ENCODE data around the gene TMEM120B.

The TMEM120B gene

DNA sequence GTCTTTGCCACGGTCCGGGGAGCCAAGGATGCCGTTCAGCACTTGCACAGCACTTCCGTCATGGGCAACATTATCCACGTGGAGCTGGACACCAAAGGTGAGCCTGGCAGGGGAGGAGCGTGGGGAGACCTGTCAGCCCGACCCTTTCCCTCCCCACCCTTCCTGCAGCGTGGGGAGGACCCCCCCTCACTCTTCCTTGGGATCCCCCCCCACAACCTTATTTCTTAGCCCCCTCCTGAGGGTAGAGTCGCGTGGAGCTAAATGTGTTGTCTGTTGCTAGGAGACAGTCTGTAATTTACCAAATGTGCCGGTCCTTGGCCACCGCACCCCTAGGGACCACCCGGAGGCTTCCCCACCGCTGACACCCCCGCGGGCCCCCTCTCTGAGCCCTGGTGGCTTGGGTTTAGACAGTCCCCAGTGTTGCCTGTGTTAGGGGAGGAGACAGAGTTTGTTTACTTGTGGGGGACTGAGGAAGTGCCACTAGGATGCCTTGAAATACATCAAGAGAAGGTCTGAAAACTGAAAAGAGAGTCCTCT, 93.5 kb downstream of the TMEM120B start:
- DNase-seq = no peak

DNA sequence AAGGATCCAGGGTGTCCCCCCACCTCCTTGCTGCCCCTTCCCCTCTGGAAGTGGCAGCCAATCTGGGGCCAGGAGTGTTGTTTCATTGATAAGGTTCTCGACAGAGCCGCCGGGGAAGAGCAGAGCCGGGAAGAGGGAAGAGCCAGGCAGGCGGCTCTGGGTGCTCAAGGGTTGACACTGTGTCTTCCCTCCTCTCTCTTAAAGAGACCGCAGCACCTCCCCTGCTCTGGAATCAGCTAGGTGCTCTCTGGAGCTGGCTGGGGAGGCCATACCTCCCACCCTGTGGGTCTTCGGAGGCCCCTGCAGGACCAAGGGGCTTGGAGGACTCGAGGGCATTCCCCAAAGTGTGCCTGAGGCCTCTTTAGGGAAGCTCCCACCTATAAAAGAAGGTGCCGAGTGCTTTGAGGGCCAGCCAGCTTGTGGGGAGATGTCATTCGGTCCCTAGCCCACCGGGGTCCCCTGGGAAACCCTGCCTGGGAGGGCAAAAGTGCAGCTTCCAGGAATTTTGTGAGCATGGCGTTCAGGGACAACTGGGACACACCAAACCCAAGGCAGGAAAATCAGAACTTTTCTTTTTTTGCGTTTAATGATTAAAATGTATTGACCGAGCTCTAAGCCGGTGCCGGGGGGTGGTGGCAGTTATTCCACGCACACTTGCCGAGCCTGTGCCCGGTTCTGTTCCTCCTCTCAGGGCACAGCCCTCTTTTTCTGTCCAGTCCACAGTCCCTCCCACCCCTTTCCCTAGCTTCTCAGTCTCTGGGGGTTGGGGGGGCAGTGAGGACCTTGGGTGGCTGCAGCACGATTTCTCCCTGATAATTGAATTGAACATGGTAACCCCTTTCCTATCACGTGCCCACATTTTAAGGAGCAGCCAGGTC, 94.2 kb downstream of the TMEM120B start:
- no peak for DNase-seq

DNA sequence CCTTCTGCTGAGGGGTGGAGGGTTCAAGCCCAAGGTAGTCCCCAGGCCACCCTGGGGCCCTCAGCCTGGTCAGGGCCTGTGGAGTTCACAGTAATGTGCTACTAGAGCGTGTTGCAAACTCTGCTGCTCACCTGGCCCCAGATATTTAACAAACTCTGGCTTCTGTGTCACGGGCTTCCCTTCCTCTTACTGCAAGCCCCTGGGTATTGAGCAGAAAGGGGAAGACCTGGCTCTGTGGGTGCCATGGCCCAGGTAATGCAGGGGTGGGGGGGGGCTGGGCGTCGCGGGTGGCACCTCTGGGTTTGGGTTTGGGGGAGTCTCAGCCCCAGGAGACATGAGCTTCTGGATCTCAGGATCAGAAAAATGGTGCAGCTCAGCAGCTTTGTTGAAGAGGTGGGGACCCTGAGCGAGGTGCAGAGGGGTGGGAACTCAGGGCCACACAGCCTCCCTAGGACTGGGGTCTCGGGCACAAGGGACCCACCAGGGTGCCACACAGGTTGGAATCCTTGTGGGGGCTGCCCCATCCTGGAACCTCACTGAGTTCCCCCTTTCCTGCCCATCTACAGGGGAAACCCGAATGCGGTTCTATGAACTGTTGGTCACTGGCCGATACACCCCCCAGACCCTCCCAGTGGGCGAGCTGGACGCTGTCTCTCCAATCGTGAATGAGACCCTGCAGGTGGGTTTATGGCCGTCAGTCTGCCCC, 95.2 kb downstream of the TMEM120B start:
- no peak for DNase-seq

- DNase-seq = no peak
Observed at GRCh38 chr12:121808623-121809022, 96.1 kb downstream of the TMEM120B start.

GRCh38 chr12:121809712-121810116, 97.2 kb downstream of the TMEM120B start:
- DNase-seq = no peak

DNA sequence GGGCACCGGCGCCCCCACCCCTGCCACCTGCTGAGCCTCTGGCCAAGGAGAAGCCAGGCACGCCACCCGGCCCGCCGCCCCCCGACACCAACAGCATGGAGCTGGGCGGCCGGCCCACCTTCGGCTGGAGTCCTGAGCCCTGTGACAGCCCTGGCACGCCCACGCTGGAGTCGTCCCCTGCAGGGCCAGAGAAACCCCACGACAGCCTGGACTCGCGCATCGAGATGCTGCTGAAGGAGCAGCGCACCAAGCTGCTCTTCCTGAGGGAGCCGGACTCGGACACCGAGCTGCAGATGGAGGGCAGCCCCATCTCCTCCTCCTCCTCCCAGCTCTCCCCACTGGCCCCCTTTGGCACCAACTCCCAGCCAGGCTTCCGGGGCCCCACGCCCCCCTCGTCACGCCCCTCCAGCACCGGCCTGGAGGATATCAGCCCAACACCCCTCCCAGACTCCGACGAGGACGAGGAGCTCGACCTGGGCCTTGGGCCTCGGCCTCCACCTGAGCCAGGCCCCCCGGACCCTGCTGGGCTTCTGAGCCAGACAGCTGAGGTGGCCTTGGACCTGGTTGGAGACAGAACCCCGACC, 97.8 kb downstream of the TMEM120B start:
- DNase-seq = no peak

GRCh38 chr12:121810833-121811433, 98.4 kb downstream of the TMEM120B start:
- DNase-seq = no peak

DNA sequence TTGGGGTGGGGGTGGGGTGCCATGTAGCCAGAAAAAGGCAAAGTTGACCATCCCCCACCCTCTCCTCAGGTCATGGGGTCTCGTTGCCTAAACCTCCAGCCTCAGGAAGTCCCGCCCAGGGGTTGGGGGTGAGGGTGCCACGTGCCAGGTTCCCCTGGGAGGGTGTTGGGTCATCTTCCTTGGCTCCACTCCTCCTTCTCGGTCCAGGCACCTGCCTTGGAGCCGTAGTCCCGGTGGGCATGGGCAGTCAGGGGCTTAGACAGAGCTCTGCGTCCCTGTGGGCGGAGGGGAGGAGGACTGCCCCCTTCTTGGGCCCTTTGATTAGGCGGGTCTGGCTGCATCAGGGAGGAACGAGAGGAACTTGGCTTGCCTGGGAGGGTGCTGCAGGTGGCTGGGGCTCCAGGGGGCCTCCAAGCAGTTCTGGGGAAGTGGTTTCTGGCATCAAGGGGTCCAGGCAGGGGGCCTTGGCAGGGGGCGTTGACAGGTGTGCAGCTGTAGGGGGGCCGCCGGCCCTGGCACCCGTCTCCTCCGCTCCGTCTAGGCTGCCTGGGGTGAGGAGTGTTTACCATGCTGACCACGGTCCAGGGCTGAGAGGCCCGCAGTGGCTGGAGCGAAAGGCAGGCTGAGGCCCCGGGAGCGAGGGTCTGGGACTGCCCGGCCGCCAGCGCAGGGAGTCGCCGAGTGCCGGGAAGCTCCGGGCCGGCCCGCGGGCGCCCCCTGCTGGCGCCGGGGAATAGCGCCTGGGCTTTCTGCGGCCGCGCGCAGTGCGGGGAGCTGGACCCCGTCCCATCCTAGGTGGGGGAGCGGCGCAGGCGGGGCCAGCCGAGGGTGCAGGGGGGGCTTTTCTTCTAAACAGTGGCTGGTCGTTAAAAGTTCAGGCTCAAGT, 99.1 kb downstream of the TMEM120B start:
- peak; percentile 69 for DNase-seq

GRCh38 chr12:121812320-121812871, 99.8 kb downstream of the TMEM120B start:
- peak; percentile 49 for DNase-seq

DNA sequence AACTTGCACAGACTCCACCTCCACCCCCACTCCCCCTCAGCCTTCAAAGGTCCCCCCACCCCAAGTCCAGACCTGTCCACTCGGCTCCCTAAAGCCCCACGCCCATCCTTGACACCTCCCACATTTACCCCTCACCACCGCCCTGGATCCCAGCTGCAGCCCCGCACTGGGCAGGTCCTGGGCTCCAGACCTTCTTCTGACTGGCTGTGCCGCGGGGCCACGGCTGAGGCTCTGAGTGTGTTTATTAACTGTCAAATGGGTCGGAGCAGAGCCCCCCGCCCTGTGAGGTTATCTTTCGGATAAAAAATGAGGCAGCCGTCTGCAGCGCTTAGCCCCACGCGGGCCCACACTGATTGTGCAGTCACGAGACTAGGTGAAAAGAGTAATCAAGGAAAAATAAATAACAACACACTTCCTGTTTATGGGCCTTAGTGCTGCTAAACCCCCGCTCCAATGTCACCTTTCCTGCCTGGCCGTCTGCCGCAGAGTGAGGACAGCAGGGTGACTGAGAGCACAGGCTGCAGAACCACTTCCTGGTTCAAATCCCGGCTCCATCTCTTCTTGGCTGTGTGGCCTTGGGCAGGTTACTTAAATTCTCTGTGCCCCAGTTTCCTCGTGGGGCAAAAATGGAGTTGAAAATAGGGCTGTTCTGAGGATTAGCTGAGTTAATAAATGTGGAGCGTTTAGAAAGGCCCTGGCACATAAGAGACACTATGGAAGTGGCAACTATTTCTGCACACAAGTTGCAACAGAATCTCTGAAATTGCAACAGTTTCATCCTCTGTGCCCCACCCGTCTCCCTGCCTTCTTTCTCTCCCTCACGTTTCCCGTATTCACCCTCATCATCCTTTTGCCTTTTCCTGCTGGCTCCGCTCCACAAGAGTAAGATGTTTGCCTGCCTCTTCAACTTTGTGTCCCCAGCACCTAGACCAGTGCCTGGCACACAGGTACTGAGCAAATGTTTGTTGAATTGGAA, 100.7 kb downstream of the TMEM120B start:
- no peak for DNase-seq

DNA sequence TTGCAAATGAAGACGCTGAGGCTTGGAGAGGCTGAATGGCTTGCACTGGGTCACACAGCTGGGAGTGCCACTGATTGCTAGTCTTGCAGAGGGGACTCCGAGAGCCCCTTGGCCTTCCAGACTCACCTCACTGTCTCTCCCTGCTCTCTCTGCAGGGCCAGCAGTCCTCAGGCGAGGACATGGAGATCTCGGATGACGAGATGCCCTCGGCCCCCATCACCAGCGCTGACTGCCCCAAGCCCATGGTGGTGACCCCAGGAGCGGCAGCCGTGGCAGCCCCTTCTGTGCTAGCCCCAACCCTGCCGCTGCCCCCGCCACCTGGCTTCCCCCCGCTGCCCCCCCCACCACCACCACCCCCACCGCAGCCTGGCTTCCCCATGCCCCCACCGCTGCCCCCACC, 101.4 kb downstream of the TMEM120B start:
- DNase-seq = no peak

GRCh38 chr12:121814429-121815119, 102.0 kb downstream of the TMEM120B start:
- DNase-seq = no peak

- DNase-seq = no peak
Observed at GRCh38 chr12:121815263-121815662, 102.7 kb downstream of the TMEM120B start.

DNA sequence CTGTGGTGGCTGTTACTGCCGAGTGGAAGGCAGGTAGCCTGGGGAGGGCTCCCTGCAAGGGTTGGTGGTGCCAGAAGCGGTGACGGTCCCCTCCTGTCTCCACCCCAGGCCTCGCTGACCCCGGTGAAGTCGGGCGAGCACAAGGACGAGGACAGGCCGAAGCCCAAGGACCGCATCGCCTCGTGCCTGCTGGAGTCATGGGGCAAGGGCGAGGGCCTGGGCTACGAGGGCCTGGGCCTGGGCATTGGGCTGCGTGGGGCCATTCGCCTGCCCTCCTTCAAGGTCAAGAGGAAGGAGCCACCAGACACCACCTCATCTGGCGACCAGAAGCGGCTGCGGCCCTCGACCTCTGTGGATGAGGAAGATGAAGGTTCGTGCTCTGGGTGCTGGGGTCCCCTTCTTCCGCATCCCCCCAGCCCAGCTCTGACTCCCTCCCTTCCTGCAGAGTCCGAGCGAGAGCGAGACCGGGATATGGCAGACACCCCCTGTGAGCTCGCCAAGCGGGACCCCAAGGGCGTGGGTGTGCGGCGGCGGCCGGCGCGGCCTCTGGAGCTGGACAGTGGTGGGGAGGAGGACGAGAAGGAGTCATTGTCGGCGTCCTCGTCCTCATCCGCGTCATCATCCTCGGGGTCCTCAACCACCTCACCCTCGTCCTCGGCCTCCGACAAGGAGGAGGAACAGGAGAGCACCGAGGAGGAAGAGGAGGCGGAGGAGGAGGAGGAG, 104.5 kb downstream of the TMEM120B start:
- DNase-seq = no peak

DNA sequence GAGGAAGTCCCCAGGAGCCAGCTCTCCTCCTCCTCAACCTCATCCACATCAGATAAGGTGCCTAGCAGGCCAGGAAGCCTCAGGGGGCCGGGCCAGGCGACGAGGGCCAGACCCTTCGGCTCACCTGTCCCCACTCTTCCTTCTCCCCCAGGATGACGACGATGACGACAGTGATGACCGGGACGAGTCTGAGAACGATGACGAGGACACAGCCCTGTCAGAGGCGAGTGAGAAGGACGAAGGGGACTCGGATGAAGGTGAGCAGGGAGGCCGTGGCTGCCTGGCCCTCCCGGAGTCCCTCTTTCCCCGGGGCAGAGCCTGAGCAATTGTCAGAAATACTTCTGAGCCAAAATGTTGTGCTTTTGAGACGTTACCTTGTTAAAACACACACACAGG, 105.1 kb downstream of the TMEM120B start:
- no peak for DNase-seq

DNA sequence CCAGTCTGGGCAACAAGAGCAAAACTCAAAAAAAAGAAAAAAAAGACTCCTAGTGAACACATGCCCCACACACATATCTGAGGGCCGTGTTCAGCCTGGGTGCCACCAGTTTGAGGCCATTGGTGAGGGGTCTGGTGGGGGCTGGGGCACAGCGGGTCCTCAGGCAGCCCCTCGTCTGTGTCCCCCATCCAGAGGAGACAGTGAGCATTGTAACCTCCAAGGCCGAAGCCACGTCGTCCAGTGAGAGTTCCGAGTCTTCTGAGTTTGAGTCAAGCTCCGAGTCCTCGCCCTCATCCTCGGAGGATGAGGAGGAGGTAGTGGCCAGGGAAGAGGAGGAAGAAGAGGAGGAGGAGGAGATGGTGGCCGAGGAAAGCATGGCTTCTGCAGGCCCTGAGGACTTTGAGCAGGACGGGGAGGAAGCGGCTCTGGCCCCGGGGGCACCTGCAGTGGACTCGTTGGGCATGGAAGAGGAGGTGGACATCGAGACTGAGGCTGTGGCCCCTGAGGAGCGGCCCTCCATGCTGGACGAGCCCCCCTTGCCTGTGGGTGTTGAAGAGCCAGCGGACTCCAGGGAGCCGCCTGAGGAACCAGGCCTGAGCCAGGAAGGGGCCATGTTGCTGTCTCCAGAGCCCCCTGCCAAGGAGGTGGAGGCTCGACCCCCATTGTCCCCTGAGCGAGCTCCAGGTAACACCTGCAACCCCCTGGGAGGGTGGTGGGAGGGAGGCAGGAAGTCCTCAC, 106.8 kb downstream of the TMEM120B start:
- no peak for DNase-seq

GRCh38 chr12:121820056-121820455, 107.5 kb downstream of the TMEM120B start:
- no peak for DNase-seq

GRCh38 chr12:121822393-121823100, 110.0 kb downstream of the TMEM120B start:
- DNase-seq = no peak
